ENCODE data around the gene SORCS3. TPM values are rescaled to one million over a fixed set of nuclear protein-coding genes. Genes with fewer than 3 reads are reported as not detected.

The SORCS3 gene
- total RNA-seq, 1 experiment from 2014 or later = not detected

DNA sequence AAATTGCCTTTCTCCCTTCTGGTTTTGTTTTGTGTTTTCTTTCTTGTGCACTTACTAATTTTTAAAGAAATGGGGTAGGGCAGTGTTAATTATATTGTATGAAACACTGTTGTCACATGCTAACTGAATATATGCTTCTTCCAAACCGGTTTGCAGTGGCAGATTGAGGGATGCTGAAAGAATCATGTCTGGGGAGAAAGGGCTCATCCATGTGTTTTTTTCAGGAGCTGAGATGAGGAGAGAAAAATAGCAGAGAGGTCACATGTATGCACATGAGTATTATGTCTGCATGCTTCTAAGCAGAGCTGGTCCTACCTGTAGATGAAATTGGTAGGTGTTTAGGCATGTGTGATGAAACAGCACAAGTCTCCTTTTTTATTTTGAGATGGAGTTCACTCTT, 17.0 kb downstream of the SORCS3 start:
- no peak overlapping the region for H3K4me3 ChIP-seq (ENCODE audit: low read depth in 2 of 2, low read length in 2 of 2)
- BruUV-seq (replicated peaks) = no TSS peak

GRCh38 chr10:104659809-104660208, 18.7 kb downstream of the SORCS3 start:
- no TSS peak for BruUV-seq (replicated peaks)
- CTCF ChIA-PET = no interaction called here
- no peak for ATAC-seq
- in situ Hi-C loops (cut with HindIII; ENCODE audit: low pct_unique_long_range_greater_than_20kb, low sequenced_read_pairs) = no loop called here
- no peak overlapping the region for H3K4me3 ChIP-seq (ENCODE audit: low read depth in 2 of 2, low read length in 2 of 2)
- POLR2A ChIA-PET = no interaction called here
- no peaks in the 10 kb centered on the region for H3K36me3 ChIP-seq (ENCODE audit: control insufficient read depth, insufficient read depth, low read length)
- H3K27ac ChIP-seq (ENCODE audit: low read length) = no peak overlapping the region
- no peak for DNase-seq (ENCODE audit: low read depth, low spot score)
- peaks cover 4% of the 10 kb centered on the region for H3K27me3 ChIP-seq (ENCODE audit: control insufficient read depth, insufficient read depth, low read length)
- no peaks in the 10 kb centered on the region for H3K9me3 ChIP-seq (ENCODE audit: control insufficient read depth, insufficient read depth, low read depth, low read length)
- no peaks in the 10 kb centered on the region for H3K4me1 ChIP-seq (ENCODE audit: control insufficient read depth, insufficient read depth, low read length)
- intact Hi-C loops (cut with micrococcal nuclease; ENCODE audit: unreplicated experiment) = no loop called here
- TF ChIP-seq CTCF (IDR thresholded peaks at IDR 0.05) (no peak), POLR2AphosphoS5 (IDR thresholded peaks at IDR 0.05; ENCODE audit: low read depth, low read length) (no peak), TCF7L2 (IDR thresholded peaks at IDR 0.05; ENCODE audit: low read depth, low read length) (no peak), REST (IDR thresholded peaks at IDR 0.05; ENCODE audit: insufficient read depth in 1 of 2, low read depth in 2 of 2, low read length in 1 of 2) (no peak), SIN3A (IDR thresholded peaks at IDR 0.05; ENCODE audit: borderline replicate concordance, insufficient read depth, low read depth, low read length) (no peak)

More for the DNA sequence above, 17.0 kb downstream of the SORCS3 start:
- ATAC-seq (no peak), DNase-seq (ENCODE audit: low read depth, low spot score) (no peak)
- H3K27me3 ChIP-seq (ENCODE audit: control insufficient read depth, insufficient read depth, low read length) = no peaks in the 10 kb centered on the region; the same call in none of the 2 replicates
- ChIA-PET CTCF (no interaction called here), POLR2A (no interaction called here)
- no peaks in the 10 kb centered on the region for H3K9me3 ChIP-seq (ENCODE audit: control insufficient read depth, insufficient read depth, low read depth, low read length)
- H3K4me1 ChIP-seq (ENCODE audit: control insufficient read depth, insufficient read depth, low read length) = no peaks in the 10 kb centered on the region
- TF ChIP-seq POLR2AphosphoS5 (IDR thresholded peaks at IDR 0.05; ENCODE audit: low read depth, low read length) = no peak
- H3K27ac ChIP-seq (ENCODE audit: low read length) = no peak overlapping the region
- intact Hi-C loops (cut with micrococcal nuclease; ENCODE audit: unreplicated experiment) (no loop called here), in situ Hi-C loops (cut with HindIII; ENCODE audit: low pct_unique_long_range_greater_than_20kb, low sequenced_read_pairs) (no loop called here)
- no peaks in the 10 kb centered on the region for H3K36me3 ChIP-seq (ENCODE audit: control insufficient read depth, insufficient read depth, low read length)

DNA sequence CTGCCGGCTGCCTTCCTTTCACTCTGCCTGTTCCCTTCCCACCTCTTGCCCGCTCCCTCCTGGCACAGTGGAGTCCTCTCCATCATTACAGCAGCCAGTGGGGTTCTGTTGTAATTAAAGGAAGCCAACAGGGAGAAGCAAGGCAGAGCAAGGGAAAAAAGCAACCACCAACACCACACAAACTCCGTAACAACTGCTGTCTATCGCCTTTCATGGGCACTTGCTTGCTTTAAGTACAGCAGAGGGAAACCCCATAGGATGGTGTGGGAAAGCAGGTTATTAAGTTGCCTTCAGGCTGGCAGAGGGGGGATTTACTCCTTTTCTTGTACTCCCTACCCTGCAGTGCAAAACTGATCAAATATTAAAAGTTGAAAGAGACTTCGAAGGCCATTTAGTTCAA, 22.0 kb downstream of the SORCS3 start:
- DNase-seq (ENCODE audit: low read depth, low spot score) = no peak
- no peak for TF ChIP-seq SIN3A (IDR thresholded peaks at IDR 0.05; ENCODE audit: borderline replicate concordance, insufficient read depth, low read depth, low read length)
- TF ChIP-seq TCF7L2 (IDR thresholded peaks at IDR 0.05; ENCODE audit: low read depth, low read length) = no peak
- TF ChIP-seq REST (IDR thresholded peaks at IDR 0.05; ENCODE audit: insufficient read depth in 1 of 2, low read depth in 2 of 2, low read length in 1 of 2) = no peak
- no peak for TF ChIP-seq CTCF (IDR thresholded peaks at IDR 0.05)
- no peak for TF ChIP-seq POLR2AphosphoS5 (IDR thresholded peaks at IDR 0.05; ENCODE audit: low read depth, low read length)
- CTCF ChIA-PET = no interaction called here
- ATAC-seq = no peak
- no peaks in the 10 kb centered on the region for H3K4me1 ChIP-seq (ENCODE audit: control insufficient read depth, insufficient read depth, low read length)
- H3K9me3 ChIP-seq (ENCODE audit: control insufficient read depth, insufficient read depth, low read depth, low read length) = no peaks in the 10 kb centered on the region
- no peak overlapping the region for H3K4me3 ChIP-seq (ENCODE audit: low read depth in 2 of 2, low read length in 2 of 2)
- BruUV-seq (replicated peaks) = no TSS peak
- POLR2A ChIA-PET = no interaction called here
- H3K27ac ChIP-seq (ENCODE audit: low read length) = no peak overlapping the region
- in situ Hi-C loops (cut with HindIII; ENCODE audit: low pct_unique_long_range_greater_than_20kb, low sequenced_read_pairs) (no loop called here), intact Hi-C loops (cut with micrococcal nuclease; ENCODE audit: unreplicated experiment) (no loop called here)
- H3K36me3 ChIP-seq (ENCODE audit: control insufficient read depth, insufficient read depth, low read length) = no peaks in the 10 kb centered on the region
- peaks cover 4% of the 10 kb centered on the region for H3K27me3 ChIP-seq (ENCODE audit: control insufficient read depth, insufficient read depth, low read length)
